NCI-H748 (cell line): ENCODE data around the gene RCVRN.

Source experiments
- DNase-seq: peaks from one replicate; lab custom pipeline; 2025; ENCODE audit not compliant: unreplicated experiment; lab: John Stamatoyannopoulos, UW

RCVRN gene

GRCh38 chr17:9859781-9860180 lies 45.3 kb downstream of the RCVRN start:
- no peak for DNase-seq

- no peak for DNase-seq
These were observed 50.0 kb downstream of the RCVRN start for GRCh38 chr17:9855036-9855435.

- DNase-seq = no peak
These were observed 50.8 kb downstream of the RCVRN start for GRCh38 chr17:9854255-9854654.

- no peak for DNase-seq
These were observed 54.9 kb downstream of the RCVRN start for GRCh38 chr17:9850151-9850550.
